Thoracic aorta (tissue), 2 donors: Measurements from ENCODE around the gene NRXN2. TPM values are rescaled to one million over a fixed set of nuclear protein-coding genes. Genes with fewer than 3 reads are reported as not detected.

Experiments used
- ATAC-seq: fragments of 150-250 bp; one replicate; pipeline ENCODE4 v1.8.0; 2017; ENCODE audit warnings: low read depth; ENCODE audit not compliant: insufficient number of reproducible peaks, low FRiP score
- DNase-seq: peaks from one replicate; pipeline ENCODE4 v3.0.0-alpha.2; 2020; ENCODE audit warnings: low spot score
- H3K27ac ChIP-seq, 2 donors: fragments of 200-600 bp; sonication (generic); 1 replicate in 1 of 2; 2 replicates in 1 of 2; pipeline ENCODE4 v1.5.1; 2016; ENCODE audit warnings: mild to moderate bottlenecking in 2 of 2, moderate library complexity in 2 of 2
- H3K27me3 ChIP-seq: fragments of 200-600 bp; sonication (generic); replicated peaks from 2 replicates; pipeline ENCODE4 v1.6.0; 2016; ENCODE audit warnings: mild to moderate bottlenecking; ENCODE audit not compliant: insufficient read depth
- H3K36me3 ChIP-seq: fragments of 200-600 bp; sonication (generic); one replicate; pipeline ENCODE4 v1.5.1; 2016
- H3K4me1 ChIP-seq, 2 donors: fragments of 200-600 bp; sonication (generic); 1 replicate in 1 of 2; 2 replicates in 1 of 2; pipeline versions ENCODE4 v1.5.1 to v1.6.0; 2016; ENCODE audit warnings: low read depth in 2 of 2, mild to moderate bottlenecking in 1 of 2; ENCODE audit not compliant: control insufficient read depth in 1 of 2
- H3K4me3 ChIP-seq: fragments of 200-600 bp; sonication (generic); 2 replicates; pipeline ENCODE4 v1.5.1; 2016; ENCODE audit warnings: mild to moderate bottlenecking
- H3K9me3 ChIP-seq: fragments of 200-600 bp; sonication (generic); 2 replicates; pipeline ENCODE4 v1.5.1; 2016
- total RNA-seq, 2 donors: library from RNA; depleted of rRNA; stranded (reverse); fragments of >200 nt; gene quantifications; one replicate each; pipeline versions ENCODE4 v1.1.0 to v1.2.3, GENCODE V29; 2016
- TF ChIP-seq, protein P1 (sequence below): fragments of 200-600 bp; sonication (generic); IDR thresholded peaks from one replicate; pipeline ENCODE4 v1.5.1; 2019; ENCODE audit warnings: antibody characterized with exemption

The NRXN2 gene
- total RNA-seq, 2 donors from 2014 or later, result 40.3 to 41.3 TPM

DNA sequence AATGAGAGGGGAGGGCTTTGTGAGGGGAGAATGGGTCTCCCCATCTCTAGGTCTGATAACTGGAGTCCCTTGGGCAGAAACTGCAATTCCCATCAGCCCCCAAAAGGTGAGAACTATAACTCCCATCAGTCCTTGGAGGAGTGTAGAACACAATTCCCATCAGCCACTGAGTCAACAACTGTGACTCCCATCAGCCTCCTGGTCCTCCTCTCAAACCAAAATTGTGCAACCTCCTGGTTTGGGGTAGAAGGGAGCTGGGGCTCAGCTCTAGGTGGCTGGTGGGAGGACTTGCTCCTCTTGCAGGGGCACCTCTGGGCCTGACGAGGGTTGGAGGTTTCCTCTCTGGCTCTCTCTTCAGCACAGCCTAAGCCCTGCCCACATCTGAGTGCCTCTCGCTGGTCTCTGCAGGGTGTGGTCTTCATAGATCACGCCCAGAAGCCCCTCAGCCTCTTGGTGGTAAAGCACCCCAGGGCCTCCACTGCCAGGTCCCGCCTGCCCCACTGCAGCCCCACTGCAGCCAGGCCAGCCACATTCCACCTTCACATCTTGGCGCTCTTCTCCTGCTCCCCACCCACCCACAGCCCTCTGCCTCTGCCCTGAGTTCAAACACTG lies 113.5 kb downstream of the NRXN2 start:
- H3K4me3 ChIP-seq, result no peak overlapping the region
- no peaks in the 10 kb centered on the region for H3K27me3 ChIP-seq
- TF ChIP-seq, protein P1, sequence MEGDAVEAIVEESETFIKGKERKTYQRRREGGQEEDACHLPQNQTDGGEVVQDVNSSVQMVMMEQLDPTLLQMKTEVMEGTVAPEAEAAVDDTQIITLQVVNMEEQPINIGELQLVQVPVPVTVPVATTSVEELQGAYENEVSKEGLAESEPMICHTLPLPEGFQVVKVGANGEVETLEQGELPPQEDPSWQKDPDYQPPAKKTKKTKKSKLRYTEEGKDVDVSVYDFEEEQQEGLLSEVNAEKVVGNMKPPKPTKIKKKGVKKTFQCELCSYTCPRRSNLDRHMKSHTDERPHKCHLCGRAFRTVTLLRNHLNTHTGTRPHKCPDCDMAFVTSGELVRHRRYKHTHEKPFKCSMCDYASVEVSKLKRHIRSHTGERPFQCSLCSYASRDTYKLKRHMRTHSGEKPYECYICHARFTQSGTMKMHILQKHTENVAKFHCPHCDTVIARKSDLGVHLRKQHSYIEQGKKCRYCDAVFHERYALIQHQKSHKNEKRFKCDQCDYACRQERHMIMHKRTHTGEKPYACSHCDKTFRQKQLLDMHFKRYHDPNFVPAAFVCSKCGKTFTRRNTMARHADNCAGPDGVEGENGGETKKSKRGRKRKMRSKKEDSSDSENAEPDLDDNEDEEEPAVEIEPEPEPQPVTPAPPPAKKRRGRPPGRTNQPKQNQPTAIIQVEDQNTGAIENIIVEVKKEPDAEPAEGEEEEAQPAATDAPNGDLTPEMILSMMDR, result no peak
- ATAC-seq (no peak), DNase-seq (no peak)
- H3K9me3 ChIP-seq, result no peaks in the 10 kb centered on the region
- no peaks in the 10 kb centered on the region for H3K36me3 ChIP-seq
- peaks cover 8 to 9% of the 10 kb centered on the region in 2 donors for H3K4me1 ChIP-seq
- no peak overlapping the region for H3K27ac ChIP-seq

DNA sequence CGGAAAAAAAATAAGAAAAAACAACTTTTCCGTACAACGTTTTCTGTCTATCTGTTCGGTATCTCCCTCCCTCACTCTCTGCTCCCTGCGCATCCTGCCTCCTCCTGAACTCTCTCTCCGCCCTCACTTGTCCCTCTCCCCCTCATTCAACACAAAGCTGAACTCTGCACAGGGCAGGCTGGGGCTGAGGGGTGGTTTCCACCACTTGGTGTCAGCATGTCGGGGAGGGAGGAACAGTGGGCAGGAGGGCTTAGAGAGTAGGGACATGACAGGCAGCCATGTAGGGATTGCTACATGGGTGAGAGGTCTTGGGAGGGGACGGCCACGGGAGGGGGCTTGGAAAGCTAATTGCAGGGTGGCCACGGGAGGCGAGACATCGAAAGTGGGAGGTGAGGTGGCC lies 114.4 kb downstream of the NRXN2 start:
- no peak for DNase-seq
- Histone ChIP-seq H3K36me3 (no peaks in the 10 kb centered on the region), H3K4me1 (peaks cover 8 to 9% of the 10 kb centered on the region in 2 donors), H3K4me3 (no peak overlapping the region), H3K9me3 (no peaks in the 10 kb centered on the region), H3K27me3 (no peaks in the 10 kb centered on the region), H3K27ac (no peak overlapping the region)
- ATAC-seq, result no peak
- TF ChIP-seq, protein P1, result no peak

DNA sequence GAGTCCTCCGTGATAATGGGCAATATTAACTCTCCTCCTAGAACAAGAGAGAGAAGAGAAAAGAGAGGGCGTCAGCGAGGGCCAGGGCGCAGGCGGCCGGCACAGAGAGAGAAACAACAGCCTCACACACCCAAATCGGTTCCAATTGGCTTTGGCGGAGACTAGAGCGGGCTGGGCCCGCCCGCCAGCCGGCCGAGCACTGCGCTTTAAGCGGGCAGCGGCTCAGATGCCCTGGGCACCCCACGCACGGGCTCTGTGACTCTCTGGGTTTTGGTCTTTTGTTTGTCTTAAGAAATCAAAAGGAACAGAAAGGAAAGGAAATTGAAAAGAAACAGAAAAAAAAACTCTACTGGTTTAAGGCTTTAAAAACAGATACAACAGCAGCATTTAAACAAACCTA lies 115.0 kb downstream of the NRXN2 start:
- Histone ChIP-seq H3K36me3 (no peaks in the 10 kb centered on the region), H3K4me1 (peaks cover 8 to 9% of the 10 kb centered on the region in 2 donors), H3K27ac (no peak overlapping the region), H3K27me3 (no peaks in the 10 kb centered on the region), H3K9me3 (no peaks in the 10 kb centered on the region), H3K4me3 (peak overlapping the region; percentile 59)
- ATAC-seq, result no peak
- TF ChIP-seq, protein P1, result no peak
- DNase-seq, result no peak

DNA sequence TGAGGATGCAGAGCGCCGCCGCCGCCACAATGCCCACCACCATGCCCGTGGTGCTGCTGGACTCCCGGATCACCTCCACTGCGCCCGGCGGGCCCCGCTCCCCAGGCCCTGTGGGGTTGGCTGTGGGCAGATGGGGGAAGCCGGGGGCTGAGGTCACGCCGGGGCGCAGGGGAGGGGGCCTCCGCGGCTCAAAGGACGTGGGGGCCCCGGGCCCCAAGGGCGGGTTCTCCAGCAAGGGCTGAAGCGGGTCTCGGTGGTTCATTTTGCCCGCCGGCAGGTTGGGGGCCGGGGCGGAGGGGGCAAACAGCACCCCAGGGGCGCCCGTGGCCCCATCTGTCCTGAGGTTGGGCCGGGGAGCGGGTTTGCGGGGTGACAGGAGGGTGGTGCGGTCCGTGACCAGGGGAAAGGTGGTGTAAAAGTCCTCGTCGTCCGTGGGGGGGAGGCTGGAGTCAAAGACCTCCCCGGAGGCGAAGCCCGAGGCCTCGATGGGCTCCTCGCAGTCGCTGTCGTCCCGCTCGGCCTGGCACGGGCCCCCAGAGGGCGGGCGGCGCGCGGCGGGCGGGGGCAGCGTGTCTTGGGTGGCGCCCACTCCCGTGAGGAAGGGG lies 115.5 kb downstream of the NRXN2 start:
- Histone ChIP-seq H3K4me3 (peak overlapping the region; percentile 59), H3K27ac (no peak overlapping the region), H3K4me1 (peaks cover 8 to 9% of the 10 kb centered on the region in 2 donors), H3K27me3 (no peaks in the 10 kb centered on the region), H3K9me3 (no peaks in the 10 kb centered on the region), H3K36me3 (no peaks in the 10 kb centered on the region)
- ATAC-seq (no peak), DNase-seq (no peak)
- TF ChIP-seq, protein P1, result no peak

DNA sequence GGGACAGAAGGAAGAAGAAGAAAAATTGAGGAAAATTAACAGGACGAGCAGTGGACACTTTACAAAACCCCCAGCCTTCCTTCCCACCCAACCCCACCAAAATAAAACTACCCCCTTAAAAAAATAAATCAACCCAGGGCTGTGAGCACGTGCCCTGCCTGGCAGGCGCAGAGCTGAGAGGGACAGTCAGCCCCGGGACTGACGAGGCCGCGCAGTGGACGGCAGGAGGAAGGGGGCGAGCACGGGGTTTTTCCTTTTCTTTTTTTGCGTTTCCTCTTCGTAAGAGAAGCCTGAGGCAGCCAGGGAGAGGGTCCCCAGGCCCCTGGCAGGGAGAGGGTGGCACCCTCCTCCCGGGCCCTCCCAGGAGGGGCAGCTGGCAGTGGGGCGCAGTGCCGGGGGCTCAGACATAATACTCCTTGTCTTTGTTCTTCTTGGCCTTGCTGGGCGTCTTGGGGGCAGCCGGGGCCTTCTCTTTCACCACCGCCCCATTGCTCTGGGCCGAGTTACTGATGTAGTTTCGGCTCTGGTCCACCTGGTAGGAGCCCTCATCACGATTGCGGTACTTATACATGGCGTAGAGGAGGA lies 116.1 kb downstream of the NRXN2 start:
- no peaks in the 10 kb centered on the region for H3K27me3 ChIP-seq
- H3K4me3 ChIP-seq, result no peak overlapping the region
- no peak for ATAC-seq
- H3K27ac ChIP-seq, result no peak overlapping the region
- H3K4me1 ChIP-seq, result peaks cover 8 to 9% of the 10 kb centered on the region in 2 donors
- DNase-seq, result no peak
- TF ChIP-seq, protein P1, result no peak
- H3K36me3 ChIP-seq, result no peaks in the 10 kb centered on the region
- H3K9me3 ChIP-seq, result no peaks in the 10 kb centered on the region
